Spinal cord (tissue), 10 donors: ENCODE data around the gene PATJ. TPM values are rescaled to one million over a fixed set of nuclear protein-coding genes. Genes with fewer than 3 reads are reported as not detected.
A peak's percentile ranks its signal among the peaks of the same experiment; 100 is the strongest.
"Not testable (repeated sequence)": the region's sequence is repeated elsewhere in the genome, so short reads cannot be mapped to it uniquely, and the experiment has no call there.

Source experiments
- DNase-seq, 6 donors: peaks; one replicate each; pipeline versions ENCODE4 v3.0.0 to v3.0.0-alpha.2; 2013 to 2015; ENCODE audit warnings: low spot score in 6 of 6, low read depth in 4 of 6
- H3K27ac ChIP-seq: one replicate; pipeline ENCODE4 v1.5.1; 2013; ENCODE audit warnings: low read depth, low read length, control low read depth
- H3K27me3 ChIP-seq: one replicate; pipeline ENCODE4 v1.6.1; 2013; ENCODE audit warnings: low read length; ENCODE audit not compliant: control insufficient read depth, insufficient read depth
- H3K36me3 ChIP-seq: one replicate; pipeline ENCODE4 v1.6.1; 2013; ENCODE audit warnings: low read length; ENCODE audit not compliant: control insufficient read depth, insufficient read depth
- H3K4me1 ChIP-seq: one replicate; pipeline ENCODE4 v1.6.1; 2013; ENCODE audit warnings: low read length; ENCODE audit not compliant: control insufficient read depth, insufficient read depth
- H3K4me3 ChIP-seq: one replicate; pipeline ENCODE4 v1.5.1; 2013; ENCODE audit warnings: low read depth, low read length, control low read depth
- H3K9me3 ChIP-seq: one replicate; pipeline ENCODE4 v1.6.1; 2013; ENCODE audit warnings: low read length; ENCODE audit not compliant: control insufficient read depth, insufficient read depth
- WGBS: methylation state at CpG from one replicate; pipeline ENCODE4 v1.1.5; 2013; ENCODE audit warnings: missing lambda C conversion rate; ENCODE audit not compliant: insufficient coverage; 5-methylcytosine and 5-hydroxymethylcytosine counted together
- polyA plus RNA-seq, 2 donors: library from polyadenylated mRNA; unstranded; fragments of 120-200 nt; gene quantifications; one replicate each; pipeline ENCODE4 v1.2.1, GENCODE V29; 2013; ENCODE audit not compliant: insufficient read length in 2 of 2
- total RNA-seq, 2 donors: library from RNA; depleted of rRNA in 1 of 2; stranded (reverse); fragments of 120-200 nt in 1 of 2; fragments of >200 nt in 1 of 2; gene quantifications; one replicate each; pipeline versions ENCODE4 v1.2.3 to v1.2.4, GENCODE V29; 2013 to 2014
- donor health status: healthy.

PATJ gene
- total and polyA plus RNA-seq, 4 donors, result 18.8 to 58.2 (median 37.8) TPM

DNA sequence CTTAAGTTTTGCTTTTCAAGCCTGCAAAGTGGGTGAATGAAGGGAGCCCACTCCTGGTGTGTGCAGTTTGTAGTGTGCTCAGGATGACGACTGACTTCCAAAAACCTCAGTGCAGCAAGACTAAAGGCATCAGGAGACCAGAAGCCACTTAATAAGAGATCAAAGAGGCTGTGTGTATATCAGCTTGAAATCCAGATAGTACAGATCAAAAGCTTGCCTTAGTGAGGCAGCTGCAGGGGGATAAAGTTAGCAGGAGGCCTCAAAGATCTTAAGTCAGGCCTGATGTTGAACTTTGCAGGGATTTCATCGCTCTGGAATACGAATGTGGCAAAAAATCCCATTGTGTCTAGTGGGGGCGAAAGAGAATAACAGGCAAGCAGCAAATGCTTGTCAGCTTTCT is 99.8 kb downstream of the PATJ start:
- Histone ChIP-seq H3K4me3 (no peak overlapping the region), H3K27me3 (no peaks in the 10 kb centered on the region), H3K27ac (no peak overlapping the region), H3K4me1 (no peaks in the 10 kb centered on the region), H3K36me3 (no peaks in the 10 kb centered on the region), H3K9me3 (no peaks in the 10 kb centered on the region)
- 49% methylated on average over 3 of the region's 4 CpGs for WGBS
- DNase-seq, result no peak

GRCh38 chr1:61842863-61843514 is 100.7 kb downstream of the PATJ start:
- H3K27ac ChIP-seq, result no peak overlapping the region
- H3K27me3 ChIP-seq, result no peaks in the 10 kb centered on the region
- WGBS, result no CpG with 5 or more reads among the region's 2 CpGs
- no peak overlapping the region for H3K4me3 ChIP-seq
- H3K4me1 ChIP-seq, result no peaks in the 10 kb centered on the region
- DNase-seq, result no peak
- no peaks in the 10 kb centered on the region for H3K36me3 ChIP-seq
- no peaks in the 10 kb centered on the region for H3K9me3 ChIP-seq

DNA sequence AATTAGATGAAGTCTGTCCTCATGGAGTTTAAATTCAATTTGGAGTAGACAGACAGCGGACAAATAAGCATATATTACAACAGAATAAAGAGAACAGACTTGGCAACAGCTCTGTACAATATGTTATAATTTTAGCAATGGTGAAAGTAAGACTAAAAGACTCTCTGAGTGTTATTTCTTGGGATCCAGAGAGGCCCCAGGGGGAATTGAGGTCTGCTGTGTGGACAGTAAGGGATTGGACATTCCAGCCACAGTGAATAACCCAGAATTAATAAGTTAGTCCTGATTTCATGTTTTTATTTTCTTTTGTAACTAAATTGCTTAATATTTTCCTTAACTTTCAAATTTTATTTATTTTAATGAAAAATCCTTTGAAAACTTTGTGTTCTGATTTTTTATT is 101.7 kb downstream of the PATJ start:
- Histone ChIP-seq H3K4me3 (no peak overlapping the region), H3K4me1 (no peaks in the 10 kb centered on the region), H3K9me3 (no peaks in the 10 kb centered on the region), H3K36me3 (no peaks in the 10 kb centered on the region), H3K27me3 (no peaks in the 10 kb centered on the region), H3K27ac (no peak overlapping the region)
- DNase-seq, result no peak
- WGBS, result no CpG with 5 or more reads among the region's 1 CpG

DNA sequence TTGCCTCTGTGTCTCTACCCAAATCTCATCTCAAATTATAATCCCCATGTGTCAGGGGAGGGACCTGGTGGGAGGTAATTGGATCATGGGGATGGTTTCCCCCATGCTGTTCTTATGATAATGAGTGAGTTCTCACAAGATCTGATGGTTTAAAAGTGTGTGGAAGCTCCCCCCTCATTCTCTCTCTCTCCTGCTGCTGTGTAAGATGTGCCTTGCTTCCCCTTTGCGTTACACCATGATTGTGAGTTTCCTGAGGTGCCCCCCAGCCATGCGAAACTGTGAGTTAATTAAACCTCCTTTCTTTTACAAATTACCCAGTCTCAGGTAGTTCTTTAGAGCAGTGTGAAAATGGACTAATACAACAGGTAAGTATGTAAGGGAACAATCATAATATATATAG is 102.4 kb downstream of the PATJ start:
- H3K4me1 ChIP-seq, DNase-seq, H3K27me3 ChIP-seq, H3K4me3 ChIP-seq, H3K27ac ChIP-seq, H3K9me3 ChIP-seq, H3K36me3 ChIP-seq: not testable (repeated sequence)
- WGBS, result no CpG with 5 or more reads among the region's 2 CpGs

GRCh38 chr1:61851235-61851634 is 109.0 kb downstream of the PATJ start:
- 81% methylated on average over 6 of the region's 6 CpGs for WGBS
- H3K36me3 ChIP-seq, result no peaks in the 10 kb centered on the region
- H3K9me3 ChIP-seq, result no peaks in the 10 kb centered on the region
- DNase-seq, result no peak
- no peaks in the 10 kb centered on the region for H3K27me3 ChIP-seq
- no peaks in the 10 kb centered on the region for H3K4me1 ChIP-seq
- H3K27ac ChIP-seq, result no peak overlapping the region
- H3K4me3 ChIP-seq, result no peak overlapping the region

- WGBS, result no CpG with 5 or more reads among the region's 6 CpGs
- H3K4me1 ChIP-seq, result no peaks in the 10 kb centered on the region
- H3K4me3 ChIP-seq, result no peak overlapping the region
- H3K36me3 ChIP-seq, result no peaks in the 10 kb centered on the region
- H3K27me3 ChIP-seq, result no peaks in the 10 kb centered on the region
- no peak overlapping the region for H3K27ac ChIP-seq
- peak; percentile 63 to 95 (median 70) for DNase-seq
- no peaks in the 10 kb centered on the region for H3K9me3 ChIP-seq
These were observed 109.8 kb downstream of the PATJ start for GRCh38 chr1:61851849-61852669.

DNA sequence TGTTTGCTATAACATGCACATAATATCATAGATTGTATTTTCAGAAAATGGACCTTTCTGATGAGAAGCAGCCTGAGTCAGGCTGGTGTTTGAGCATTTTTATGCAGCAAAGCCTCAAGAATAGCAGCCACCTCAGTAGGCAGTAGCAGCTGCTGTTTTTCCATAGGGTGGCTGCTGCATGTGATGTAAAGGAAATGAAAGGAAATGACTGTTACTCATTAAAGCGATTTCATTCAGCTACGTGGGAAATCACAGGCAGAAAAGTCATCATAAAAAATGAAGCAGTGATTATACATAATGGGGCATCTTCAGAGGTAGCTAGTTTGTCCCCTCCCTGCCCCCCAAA is 110.4 kb downstream of the PATJ start:
- H3K9me3 ChIP-seq, result no peaks in the 10 kb centered on the region
- H3K36me3 ChIP-seq, result no peaks in the 10 kb centered on the region
- WGBS, result 86% methylated on average over 1 of the region's 2 CpGs
- H3K4me1 ChIP-seq, result no peaks in the 10 kb centered on the region
- DNase-seq, result peak in 1 of 6 donors; percentile 17
- no peaks in the 10 kb centered on the region for H3K27me3 ChIP-seq
- H3K4me3 ChIP-seq, result no peak overlapping the region
- H3K27ac ChIP-seq, result no peak overlapping the region

DNA sequence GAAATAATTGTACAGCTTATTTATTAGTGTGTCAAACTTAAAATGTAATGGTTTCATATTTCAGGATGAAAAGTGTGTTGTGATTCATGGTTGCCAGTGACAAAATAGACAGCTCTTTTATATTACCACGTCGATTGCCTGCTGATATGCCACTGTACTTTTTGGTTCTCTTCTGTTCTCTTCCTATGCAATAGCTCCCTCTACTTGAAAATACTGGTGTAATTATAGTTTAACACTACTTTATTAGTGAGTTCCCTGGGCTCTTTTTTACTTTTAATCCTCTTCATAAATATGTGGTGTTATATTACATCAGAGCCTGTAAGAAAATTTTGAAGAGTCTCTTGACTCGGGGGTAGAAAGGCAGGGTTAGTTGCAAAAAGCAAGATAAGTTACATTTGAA is 111.3 kb downstream of the PATJ start:
- no peaks in the 10 kb centered on the region for H3K9me3 ChIP-seq
- no CpG with 5 or more reads among the region's 3 CpGs for WGBS
- no peak overlapping the region for H3K4me3 ChIP-seq
- H3K36me3 ChIP-seq, result no peaks in the 10 kb centered on the region
- peak overlapping the region; percentile 50 for H3K27ac ChIP-seq
- H3K4me1 ChIP-seq, result no peaks in the 10 kb centered on the region
- H3K27me3 ChIP-seq, result no peaks in the 10 kb centered on the region
- peak in 4 of 6 donors; percentile 13 to 84 (median 44) for DNase-seq

DNA sequence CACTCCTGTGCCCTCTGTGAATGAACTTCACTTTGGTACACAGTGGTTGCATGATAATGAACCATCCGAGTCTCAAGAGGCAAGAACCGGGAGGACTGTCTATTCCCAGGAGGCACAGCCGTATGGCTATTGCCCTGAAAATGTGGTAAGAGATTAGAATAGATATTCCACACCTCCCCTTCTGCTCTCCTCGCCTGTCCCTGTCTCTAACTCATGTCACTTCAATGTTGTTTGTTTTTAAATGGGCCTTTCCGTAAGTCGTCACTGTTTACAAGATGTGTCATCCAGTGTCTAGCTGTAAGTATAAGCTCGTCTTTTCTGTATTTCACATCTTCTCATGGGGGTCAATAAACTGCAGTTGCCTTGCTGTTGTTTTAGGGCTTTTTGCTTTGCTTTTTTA is 122.2 kb downstream of the PATJ start:
- Histone ChIP-seq H3K4me3 (no peak overlapping the region), H3K27ac (no peak overlapping the region), H3K9me3 (no peaks in the 10 kb centered on the region), H3K4me1 (no peaks in the 10 kb centered on the region), H3K27me3 (no peaks in the 10 kb centered on the region), H3K36me3 (peaks cover 5% of the 10 kb centered on the region)
- WGBS, result 60% methylated on average over 1 of the region's 7 CpGs
- no peak for DNase-seq

- H3K4me3 ChIP-seq, result no peak overlapping the region
- no CpG with 5 or more reads among the region's 4 CpGs for WGBS
- H3K9me3 ChIP-seq, result no peaks in the 10 kb centered on the region
These were observed 123.5 kb downstream of the PATJ start for GRCh38 chr1:61865646-61866220.

More at GRCh38 chr1:61865646-61866220, 123.5 kb downstream of the PATJ start:
- no peak for DNase-seq
- Histone ChIP-seq H3K4me1 (no peaks in the 10 kb centered on the region), H3K27ac (no peak overlapping the region), H3K36me3 (peaks cover 8% of the 10 kb centered on the region), H3K27me3 (no peaks in the 10 kb centered on the region)
